GM12878 (cell line): Measurements from ENCODE around the gene KIRREL3.

ENCODE experiments used
- EP300 ChIP-seq, 2 experiments: fragments of 150-350 bp in 1 of 2; IDR thresholded peaks; 2 replicates each; pipeline ENCODE4 v1.6.1; 2011 to 2012; ENCODE audit warnings: low read depth in 2 of 2, low read length in 2 of 2, borderline replicate concordance in 1 of 2, improper control_type of control experiment in 1 of 2, inconsistent platforms in 1 of 2; ENCODE audit not compliant: control insufficient read depth in 1 of 2
- FOXK2 ChIP-seq: fragments of 450-650 bp; IDR thresholded peaks from 2 replicates; pipeline ENCODE4 v1.6.1; 2017; ENCODE audit warnings: mild to moderate bottlenecking, moderate library complexity
- HDGF ChIP-seq: fragments of 450-650 bp; IDR thresholded peaks from 2 replicates; pipeline ENCODE4 v1.6.1; 2016; ENCODE audit warnings: antibody characterized with exemption
- STAT1 ChIP-seq: fragments of 450-650 bp; conservative IDR thresholded peaks from 2 replicates; pipeline ENCODE4 v1.6.1; 2014; ENCODE audit warnings: antibody characterized with exemption, mild to moderate bottlenecking
- YBX1 ChIP-seq: fragments of 450-650 bp; IDR thresholded peaks from 2 replicates; pipeline ENCODE4 v1.6.1; 2016; ENCODE audit warnings: antibody characterized with exemption
- YY1 ChIP-seq: IDR thresholded peaks from 2 replicates; pipeline ENCODE4 v1.6.1; 2011; ENCODE audit warnings: low read depth, mild to moderate bottlenecking, low read length
- TF ChIP-seq, protein P1 (sequence below), 3 experiments: IDR thresholded peaks in 2 of 3; conservative IDR thresholded peaks in 1 of 3; 2 replicates each; pipeline ENCODE4 v1.5.1; 2011; ENCODE audit warnings: low read depth in 3 of 3, low read length in 3 of 3, mild to moderate bottlenecking in 3 of 3, control low read depth in 2 of 3, moderate library complexity in 2 of 3, inconsistent platforms in 1 of 3, mixed read lengths in 1 of 3; ENCODE audit not compliant: control insufficient read depth in 2 of 3, insufficient read depth in 1 of 3; ENCODE audit errors: extremely low read depth in 1 of 3

DNA sequence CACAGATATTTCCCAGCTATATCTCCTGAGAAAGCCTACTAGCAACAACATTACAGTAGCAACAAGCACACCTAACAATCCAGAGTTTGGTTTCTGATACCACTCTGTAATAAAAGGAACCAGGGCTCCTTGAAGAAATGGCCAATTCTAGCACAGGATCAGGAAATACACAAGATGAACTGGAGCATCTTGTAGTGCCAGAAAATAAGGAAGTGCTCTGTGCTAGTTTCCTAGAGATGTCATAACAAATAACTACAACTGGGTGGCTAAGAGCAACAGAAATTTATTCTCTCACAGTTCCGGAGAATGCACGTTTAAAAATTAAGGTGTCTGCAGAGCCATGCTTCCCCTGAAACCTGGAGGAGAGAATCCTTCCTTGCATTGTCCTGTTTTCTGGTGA lies 217.8 kb downstream of the KIRREL3 start:
- TF ChIP-seq EP300 (IDR thresholded peaks at IDR 0.05; ENCODE audit: borderline replicate concordance in 1 of 2, control insufficient read depth in 1 of 2, low read depth in 2 of 2, low read length in 2 of 2) (no peak), STAT1 (no peak), FOXK2 (no peak), YBX1 (no peak), HDGF (no peak), YY1 (no peak)
- TF ChIP-seq, protein P1, sequence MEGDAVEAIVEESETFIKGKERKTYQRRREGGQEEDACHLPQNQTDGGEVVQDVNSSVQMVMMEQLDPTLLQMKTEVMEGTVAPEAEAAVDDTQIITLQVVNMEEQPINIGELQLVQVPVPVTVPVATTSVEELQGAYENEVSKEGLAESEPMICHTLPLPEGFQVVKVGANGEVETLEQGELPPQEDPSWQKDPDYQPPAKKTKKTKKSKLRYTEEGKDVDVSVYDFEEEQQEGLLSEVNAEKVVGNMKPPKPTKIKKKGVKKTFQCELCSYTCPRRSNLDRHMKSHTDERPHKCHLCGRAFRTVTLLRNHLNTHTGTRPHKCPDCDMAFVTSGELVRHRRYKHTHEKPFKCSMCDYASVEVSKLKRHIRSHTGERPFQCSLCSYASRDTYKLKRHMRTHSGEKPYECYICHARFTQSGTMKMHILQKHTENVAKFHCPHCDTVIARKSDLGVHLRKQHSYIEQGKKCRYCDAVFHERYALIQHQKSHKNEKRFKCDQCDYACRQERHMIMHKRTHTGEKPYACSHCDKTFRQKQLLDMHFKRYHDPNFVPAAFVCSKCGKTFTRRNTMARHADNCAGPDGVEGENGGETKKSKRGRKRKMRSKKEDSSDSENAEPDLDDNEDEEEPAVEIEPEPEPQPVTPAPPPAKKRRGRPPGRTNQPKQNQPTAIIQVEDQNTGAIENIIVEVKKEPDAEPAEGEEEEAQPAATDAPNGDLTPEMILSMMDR (IDR thresholded peaks at IDR 0.05 in 2 of 3, conservative IDR thresholded peaks at IDR 0.05 in 1 of 3; ENCODE audit: control insufficient read depth in 2 of 3, extremely low read depth in 1 of 3, insufficient read depth in 1 of 3, low read depth in 3 of 3, low read length in 3 of 3) = no peak
